ENCODE data around the gene DBP. TPM values are rescaled to one million over a fixed set of nuclear protein-coding genes. Genes with fewer than 3 reads are reported as not detected.

The DBP gene
- total RNA-seq, 3 donors from 2014 or later (not counting 1 experiment from before 2014, with no cell fraction given): 16.4 to 31.2 (median 24.3) TPM

DNA sequence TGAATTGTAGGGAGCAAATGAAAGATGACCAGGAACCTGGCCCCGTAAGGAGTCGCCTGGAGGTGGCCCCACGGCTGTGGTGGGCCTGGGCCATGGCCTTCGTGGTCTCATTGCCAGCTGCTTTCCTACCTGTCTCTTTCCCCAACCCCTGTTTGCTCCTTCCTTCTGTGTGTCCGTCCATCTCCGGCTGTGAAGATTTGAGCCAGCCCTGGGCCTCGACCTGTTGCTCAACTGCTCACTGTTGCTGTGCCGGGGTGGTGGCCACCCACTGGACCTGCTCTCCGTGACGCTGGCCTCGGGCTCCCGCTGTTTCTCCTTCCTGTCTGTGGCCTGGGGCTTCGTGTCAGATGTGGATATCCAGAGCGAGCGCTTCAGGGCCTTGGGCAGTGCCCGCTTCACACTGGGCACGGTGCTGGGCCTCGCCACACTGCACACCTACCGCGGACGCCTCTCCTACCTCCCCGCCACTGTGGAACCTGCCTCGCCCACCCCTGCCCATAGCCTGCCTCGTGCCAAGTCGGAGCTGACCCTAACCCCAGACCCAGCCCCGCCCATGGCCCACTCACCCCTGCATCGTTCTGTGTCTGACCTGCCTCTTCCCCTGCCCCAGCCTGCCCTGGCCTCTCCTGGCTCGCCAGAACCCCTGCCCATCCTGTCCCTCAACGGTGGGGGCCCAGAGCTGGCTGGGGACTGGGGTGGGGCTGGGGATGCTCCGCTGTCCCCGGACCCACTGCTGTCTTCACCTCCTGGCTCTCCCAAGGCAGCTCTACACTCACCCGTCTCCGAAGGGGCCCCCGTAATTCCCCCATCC, 8.5 kb downstream of the DBP start:
- peaks cover 22 to 43% of the 10 kb centered on the region in 2 donors for H3K4me1 Mint-ChIP-seq
- H3K4me3 Mint-ChIP-seq: no peak overlapping the region
- H3K27ac Mint-ChIP-seq: peak overlapping the region in 1 of 2 donors; percentile 66
- no peaks in the 10 kb centered on the region for H3K9me3 Mint-ChIP-seq
- H3K9me3 ChIP-seq (ENCODE audit: control insufficient read depth, insufficient read depth, low read length): no peaks in the 10 kb centered on the region
- H3K4me3 ChIP-seq (ENCODE audit: low read length): no peak overlapping the region
- TF ChIP-seq, protein P1, sequence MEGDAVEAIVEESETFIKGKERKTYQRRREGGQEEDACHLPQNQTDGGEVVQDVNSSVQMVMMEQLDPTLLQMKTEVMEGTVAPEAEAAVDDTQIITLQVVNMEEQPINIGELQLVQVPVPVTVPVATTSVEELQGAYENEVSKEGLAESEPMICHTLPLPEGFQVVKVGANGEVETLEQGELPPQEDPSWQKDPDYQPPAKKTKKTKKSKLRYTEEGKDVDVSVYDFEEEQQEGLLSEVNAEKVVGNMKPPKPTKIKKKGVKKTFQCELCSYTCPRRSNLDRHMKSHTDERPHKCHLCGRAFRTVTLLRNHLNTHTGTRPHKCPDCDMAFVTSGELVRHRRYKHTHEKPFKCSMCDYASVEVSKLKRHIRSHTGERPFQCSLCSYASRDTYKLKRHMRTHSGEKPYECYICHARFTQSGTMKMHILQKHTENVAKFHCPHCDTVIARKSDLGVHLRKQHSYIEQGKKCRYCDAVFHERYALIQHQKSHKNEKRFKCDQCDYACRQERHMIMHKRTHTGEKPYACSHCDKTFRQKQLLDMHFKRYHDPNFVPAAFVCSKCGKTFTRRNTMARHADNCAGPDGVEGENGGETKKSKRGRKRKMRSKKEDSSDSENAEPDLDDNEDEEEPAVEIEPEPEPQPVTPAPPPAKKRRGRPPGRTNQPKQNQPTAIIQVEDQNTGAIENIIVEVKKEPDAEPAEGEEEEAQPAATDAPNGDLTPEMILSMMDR (IDR thresholded peaks at IDR 0.05): no peak
- H3K27me3 Mint-ChIP-seq (ENCODE audit: low read depth in 2 of 2): no peaks in the 10 kb centered on the region
- H3K27ac ChIP-seq (ENCODE audit: low read length): no peak overlapping the region
- H3K36me3 ChIP-seq (ENCODE audit: control insufficient read depth, insufficient read depth, low read length): peaks cover 39% of the 10 kb centered on the region
- no peaks in the 10 kb centered on the region for H3K27me3 ChIP-seq (ENCODE audit: control insufficient read depth, insufficient read depth, low read length)
- no peak for ATAC-seq
- WGBS (ENCODE audit: insufficient coverage): 93% methylated on average over 34 of the region's 34 CpGs
- H3K36me3 Mint-ChIP-seq: no peaks in the 10 kb centered on the region
- H3K4me1 ChIP-seq (ENCODE audit: control insufficient read depth, insufficient read depth, low read length): peaks cover 81% of the 10 kb centered on the region
- intact Hi-C loops (cut with micrococcal nuclease): no loop called here
- DNase-seq: no peak

DNA sequence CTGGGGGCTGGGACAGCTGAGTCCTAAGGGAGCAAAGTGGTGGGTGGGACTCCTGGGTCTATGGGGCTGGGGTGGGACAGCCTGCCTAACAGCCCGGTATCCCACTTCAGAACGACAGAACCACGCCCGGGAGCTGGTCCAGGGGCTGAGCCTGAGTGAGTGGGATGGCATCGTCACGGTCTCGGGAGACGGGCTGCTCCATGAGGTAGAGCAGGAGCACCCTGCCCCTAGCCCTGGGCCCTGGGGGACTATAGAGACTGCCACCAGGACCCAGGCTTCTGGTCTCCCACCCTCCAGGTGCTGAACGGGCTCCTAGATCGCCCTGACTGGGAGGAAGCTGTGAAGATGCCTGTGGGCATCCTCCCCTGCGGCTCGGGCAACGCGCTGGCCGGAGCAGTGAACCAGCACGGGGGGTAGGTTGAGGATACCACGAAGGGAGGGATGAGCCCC, 9.3 kb downstream of the DBP start:
- H3K27me3 Mint-ChIP-seq (ENCODE audit: low read depth in 2 of 2): no peaks in the 10 kb centered on the region
- intact Hi-C loops (cut with micrococcal nuclease): no loop called here
- ATAC-seq (no peak), DNase-seq (no peak)
- H3K4me1 ChIP-seq (ENCODE audit: control insufficient read depth, insufficient read depth, low read length): peaks cover 81% of the 10 kb centered on the region
- H3K36me3 ChIP-seq (ENCODE audit: control insufficient read depth, insufficient read depth, low read length): peaks cover 34% of the 10 kb centered on the region
- TF ChIP-seq, protein P1 (IDR thresholded peaks at IDR 0.05): no peak
- H3K27ac ChIP-seq (ENCODE audit: low read length): peak overlapping the region; percentile 17
- H3K4me3 Mint-ChIP-seq: no peak overlapping the region
- H3K36me3 Mint-ChIP-seq: no peaks in the 10 kb centered on the region
- 94% methylated on average over 17 of the region's 17 CpGs for WGBS (ENCODE audit: insufficient coverage)
- H3K27me3 ChIP-seq (ENCODE audit: control insufficient read depth, insufficient read depth, low read length): no peaks in the 10 kb centered on the region
- H3K27ac Mint-ChIP-seq: peak overlapping the region; percentile 23 to 76
- H3K4me3 ChIP-seq (ENCODE audit: low read length): no peak overlapping the region
- H3K4me1 Mint-ChIP-seq: peaks cover 29 to 49% of the 10 kb centered on the region in 2 donors
- no peaks in the 10 kb centered on the region for H3K9me3 Mint-ChIP-seq
- no peaks in the 10 kb centered on the region for H3K9me3 ChIP-seq (ENCODE audit: control insufficient read depth, insufficient read depth, low read length)

DNA sequence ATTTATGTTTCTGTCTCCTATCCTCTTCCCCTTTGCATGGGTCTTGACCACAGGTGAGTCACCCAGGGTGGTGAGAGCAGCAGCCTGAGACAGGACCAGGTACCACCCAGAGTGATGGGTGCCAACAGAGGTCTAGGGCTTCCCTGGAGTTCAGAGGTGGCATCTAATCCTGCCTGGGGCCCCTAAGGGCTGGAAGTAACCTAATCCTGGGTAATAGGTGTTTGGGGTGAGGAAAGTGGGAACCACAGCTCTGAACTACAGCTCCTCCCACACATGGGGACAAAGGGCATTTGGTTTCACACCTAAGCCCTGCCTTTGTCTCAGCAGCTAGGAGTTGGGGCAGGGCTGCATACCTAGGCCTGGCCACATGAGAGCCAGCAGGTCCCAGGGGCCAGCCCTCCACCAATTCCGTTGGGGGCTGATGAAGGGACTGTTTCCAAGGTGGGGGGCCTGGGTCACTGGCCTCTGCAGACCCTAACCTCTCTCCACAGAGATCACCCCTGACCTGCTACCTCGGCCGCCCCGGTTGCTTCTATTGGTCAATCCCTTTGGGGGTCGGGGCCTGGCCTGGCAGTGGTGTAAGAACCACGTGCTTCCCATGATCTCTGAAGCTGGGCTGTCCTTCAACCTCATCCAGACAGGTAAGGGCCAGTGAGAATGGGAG, 9.8 kb downstream of the DBP start:
- WGBS (ENCODE audit: insufficient coverage): 72% methylated on average over 6 of the region's 6 CpGs
- no peaks in the 10 kb centered on the region for H3K9me3 Mint-ChIP-seq
- Histone ChIP-seq H3K9me3 (ENCODE audit: control insufficient read depth, insufficient read depth, low read length) (no peaks in the 10 kb centered on the region), H3K27me3 (ENCODE audit: control insufficient read depth, insufficient read depth, low read length) (no peaks in the 10 kb centered on the region), H3K27ac (ENCODE audit: low read length) (peak overlapping the region; percentile 17), H3K4me1 (ENCODE audit: control insufficient read depth, insufficient read depth, low read length) (peaks cover 78% of the 10 kb centered on the region), H3K4me3 (ENCODE audit: low read length) (no peak overlapping the region), H3K36me3 (ENCODE audit: control insufficient read depth, insufficient read depth, low read length) (peaks cover 29% of the 10 kb centered on the region)
- peak; percentile 47 to 60 (median 52) for ATAC-seq
- DNase-seq: peak; percentile 46 to 48
- TF ChIP-seq, protein P1 (IDR thresholded peaks at IDR 0.05): no peak
- H3K4me3 Mint-ChIP-seq: peak overlapping the region; percentile 31
- no peaks in the 10 kb centered on the region for H3K27me3 Mint-ChIP-seq (ENCODE audit: low read depth in 2 of 2)
- H3K27ac Mint-ChIP-seq: peak overlapping the region; percentile 23 to 76
- no peaks in the 10 kb centered on the region for H3K36me3 Mint-ChIP-seq
- peaks cover 29 to 49% of the 10 kb centered on the region in 2 donors for H3K4me1 Mint-ChIP-seq
- intact Hi-C loops (cut with micrococcal nuclease): no loop called here

Data from natural killer cell (primary cell).